HepG2 (cell line): ENCODE data around the gene ZNF217. TPM values are rescaled to one million over a fixed set of nuclear protein-coding genes. Genes with fewer than 3 reads are reported as not detected.

Source experiments
- GTF3A ChIP-seq: sonication (generic); formaldehyde crosslinking; conservative IDR thresholded peaks from 2 replicates; pipeline ENCODE4 v1.4.0; 2020; ENCODE audit warnings: mild to moderate bottlenecking, missing genetic modification reagents
- KLF16 ChIP-seq, 2 experiments: sonication (generic) in 1 of 2; formaldehyde crosslinking in 1 of 2; IDR thresholded peaks; 2 replicates each; pipeline versions ENCODE4 v1.6.1 to v1.8.0; 2016 to 2023; ENCODE audit warnings: missing genetic modification reagents in 2 of 2, missing compliant biosample characterization in 1 of 2
- NFIC ChIP-seq: IDR thresholded peaks from 2 replicates; pipeline ENCODE4 v1.6.1; 2012; ENCODE audit warnings: mild to moderate bottlenecking, low read length, inconsistent platforms
- PBX3 ChIP-seq: sonication (generic); formaldehyde crosslinking; IDR thresholded peaks from 2 replicates; pipeline ENCODE4 v1.8.1; 2023; ENCODE audit warnings: missing genetic modification reagents, inconsistent platforms, borderline replicate concordance
- SOX5 ChIP-seq: IDR thresholded peaks from 2 replicates; pipeline ENCODE4 v1.6.1; 2016; ENCODE audit warnings: borderline replicate concordance
- ZBTB21 ChIP-seq: sonication (generic); formaldehyde crosslinking; IDR thresholded peaks from 2 replicates; pipeline ENCODE4 v1.4.0; 2020; ENCODE audit warnings: missing genetic modification reagents
- ZNF101 ChIP-seq: sonication (generic); formaldehyde crosslinking; IDR thresholded peaks from 2 replicates; pipeline ENCODE4 v1.4.0; 2020; ENCODE audit warnings: mild to moderate bottlenecking, low read depth, missing genetic modification reagents, borderline replicate concordance
- ZNF142 ChIP-seq: sonication (generic); formaldehyde crosslinking; IDR thresholded peaks from 2 replicates; pipeline ENCODE4 v1.4.0; 2020; ENCODE audit warnings: missing genetic modification reagents
- ZNF354B ChIP-seq: sonication (generic); formaldehyde crosslinking; IDR thresholded peaks from 2 replicates; pipeline ENCODE4 v1.8.0; 2022; ENCODE audit warnings: mild to moderate bottlenecking, missing genetic modification reagents
- ZNF567 ChIP-seq: sonication (generic); formaldehyde crosslinking; IDR thresholded peaks from 2 replicates; pipeline ENCODE4 v1.8.1; 2023; ENCODE audit warnings: mild to moderate bottlenecking, missing genetic modification reagents, borderline replicate concordance
- polyA plus RNA-seq, 8 experiments: library from polyadenylated mRNA; depleted of rRNA in 3 of 8; stranded (reverse) in 7 of 8; unstranded in 1 of 8; fragments of >200 nt; fragmentation: Illumina TruSeq in 4 of 8; extraction: Trizol in 4 of 8; gene quantifications; 2 replicates each; pipeline versions ENCODE4 v1.2.1 to v1.2.3, GENCODE V29; 2011 to 2016; ENCODE audit warnings: low read depth in 4 of 8, missing spikeins in 1 of 8, mixed read lengths in 1 of 8; ENCODE audit not compliant: insufficient read depth in 1 of 8
- total RNA-seq, 5 experiments: library from RNA; depleted of rRNA; stranded (reverse); fragments of >200 nt; fragmentation: Illumina TruSeq; extraction: Trizol; gene quantifications; 2 replicates each; pipeline ENCODE4 v1.2.3, GENCODE V29; 2016; ENCODE audit warnings: low read depth in 1 of 5
- TF ChIP-seq, protein P1 (sequence below): sonication (generic); formaldehyde crosslinking; IDR thresholded peaks from 2 replicates; pipeline ENCODE4 v1.4.0; 2020; ENCODE audit warnings: missing genetic modification reagents, mild to moderate bottlenecking, borderline replicate concordance
- TF ChIP-seq, protein P2 (sequence below): sonication (generic); formaldehyde crosslinking; IDR thresholded peaks from 2 replicates; pipeline ENCODE4 v1.5.1; 2020; ENCODE audit warnings: mild to moderate bottlenecking, moderate library complexity, missing genetic modification reagents

ZNF217 gene
- total and polyA plus RNA-seq, 2 of the 13 experiments (the other 11 are each of a cell fraction or from before 2014, with no cell fraction given), result 22.3 to 29.8 TPM

GRCh38 chr20:53594068-53595017 is 704 bp upstream of the ZNF217 start (continued):
- TF ChIP-seq, protein P1, sequence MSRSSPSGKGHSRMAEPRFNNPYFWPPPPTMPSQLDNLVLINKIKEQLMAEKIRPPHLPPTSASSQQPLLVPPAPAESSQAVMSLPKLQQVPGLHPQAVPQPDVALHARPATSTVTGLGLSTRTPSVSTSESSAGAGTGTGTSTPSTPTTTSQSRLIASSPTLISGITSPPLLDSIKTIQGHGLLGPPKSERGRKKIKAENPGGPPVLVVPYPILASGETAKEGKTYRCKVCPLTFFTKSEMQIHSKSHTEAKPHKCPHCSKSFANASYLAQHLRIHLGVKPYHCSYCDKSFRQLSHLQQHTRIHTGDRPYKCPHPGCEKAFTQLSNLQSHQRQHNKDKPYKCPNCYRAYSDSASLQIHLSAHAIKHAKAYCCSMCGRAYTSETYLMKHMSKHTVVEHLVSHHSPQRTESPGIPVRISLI (CRISPR knock-in tag), result peak; percentile 73; the same call in 1 of the 2 replicates
- TF ChIP-seq, protein P2, sequence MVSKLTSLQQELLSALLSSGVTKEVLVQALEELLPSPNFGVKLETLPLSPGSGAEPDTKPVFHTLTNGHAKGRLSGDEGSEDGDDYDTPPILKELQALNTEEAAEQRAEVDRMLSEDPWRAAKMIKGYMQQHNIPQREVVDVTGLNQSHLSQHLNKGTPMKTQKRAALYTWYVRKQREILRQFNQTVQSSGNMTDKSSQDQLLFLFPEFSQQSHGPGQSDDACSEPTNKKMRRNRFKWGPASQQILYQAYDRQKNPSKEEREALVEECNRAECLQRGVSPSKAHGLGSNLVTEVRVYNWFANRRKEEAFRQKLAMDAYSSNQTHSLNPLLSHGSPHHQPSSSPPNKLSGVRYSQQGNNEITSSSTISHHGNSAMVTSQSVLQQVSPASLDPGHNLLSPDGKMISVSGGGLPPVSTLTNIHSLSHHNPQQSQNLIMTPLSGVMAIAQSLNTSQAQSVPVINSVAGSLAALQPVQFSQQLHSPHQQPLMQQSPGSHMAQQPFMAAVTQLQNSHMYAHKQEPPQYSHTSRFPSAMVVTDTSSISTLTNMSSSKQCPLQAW (CRISPR knock-in tag), result peak; percentile 41; the same call in 1 of the 2 replicates
- TF ChIP-seq NFIC (0 out of 2 replicates have a peak, but pooled peaks have one; percentile 12), PBX3 (CRISPR knock-in tag) (no peak), SOX5 (CRISPR knock-in tag) (peak; percentile 56; the same call in 1 of the 2 replicates), KLF16 (CRISPR knock-in tag; IDR thresholded peaks at IDR 0.05) (no peak; a peak in 2 of 4 replicates), ZBTB21 (CRISPR knock-in tag) (no peak; the same call in 1 of the 2 replicates), ZNF101 (no peak), ZNF142 (CRISPR knock-in tag) (no peak), ZNF567 (no peak), GTF3A (CRISPR knock-in tag) (no peak), ZNF354B (CRISPR knock-in tag) (no peak)
